A549 (cell line): ENCODE data around the gene ENTR1. TPM values are rescaled to one million over a fixed set of nuclear protein-coding genes. Genes with fewer than 3 reads are reported as not detected.
A peak's percentile ranks its signal among the peaks of the same experiment; 100 is the strongest.

Source experiments
- ATAC-seq, 2 experiments: fragments of 200-7000 bp in 1 of 2; fragments of >200 bp in 1 of 2; cut with Nextera tagmentation in 1 of 2; cut with Tn5 transposase in 1 of 2; 3 replicates each; pipeline versions ENCODE4 v1.8.0 to v1.9.1; 2018 to 2020; ENCODE audit warnings: mild to moderate bottlenecking in 1 of 2, moderate library complexity in 1 of 2
- CTCF ChIA-PET: fragments of 300-600 bp; sonication (Branson Sonifier 250); formaldehyde crosslinking; extraction: SDS; loops from one replicate; lab custom pipeline; 2021; ENCODE audit warnings: antibody characterized with exemption, inconsistent platforms; lab: Yijun Ruan, JAX
- POLR2A ChIA-PET: fragments of 350-600 bp; formaldehyde crosslinking; extraction: SDS; loops from one replicate; lab custom pipeline; 2021; ENCODE audit warnings: antibody characterized with exemption, inconsistent platforms; lab: Yijun Ruan, JAX
- DNase-seq, 2 experiments: peaks; one replicate each; pipeline versions ENCODE4 v3.0.0 to v3.0.0-alpha.2; 2011 to 2016; ENCODE audit warnings: low read depth in 1 of 2, low spot score in 1 of 2
- FAIRE-seq: peaks from 2 replicates; lab custom pipeline; 2011; peaks lifted over from hg19 to GRCh38; lab: Jason Lieb, UNC
- H3K27ac ChIP-seq, 2 experiments: fragments of >200 bp; sonication (Bioruptor Twin); formaldehyde crosslinking; 3 replicates each; pipeline ENCODE4 v1.5.1; 2016 to 2017
- H3K4me1 ChIP-seq: fragments of >200 bp; sonication (Bioruptor Twin); formaldehyde crosslinking; 3 replicates; pipeline ENCODE4 v1.6.1; 2016
- H3K4me2 ChIP-seq: fragments of >200 bp; sonication (Bioruptor Twin); formaldehyde crosslinking; 3 replicates; pipeline ENCODE4 v1.6.1; 2016
- H3K4me3 ChIP-seq: fragments of >200 bp; sonication (Bioruptor Twin); formaldehyde crosslinking; 3 replicates; pipeline ENCODE4 v1.5.1; 2016
- H3K9me3 ChIP-seq: fragments of >200 bp; sonication (Bioruptor Twin); formaldehyde crosslinking; 3 replicates; pipeline ENCODE4 v1.6.1; 2016
- EP300 ChIP-seq, 2 experiments: fragments of >200 bp; sonication (Bioruptor Twin); formaldehyde crosslinking; IDR thresholded peaks; 2 replicates in 1 of 2; 3 replicates in 1 of 2; pipeline ENCODE4 v1.6.1; 2016 to 2017
- ESRRA ChIP-seq: fragments of 150-350 bp; IDR thresholded peaks from 2 replicates; pipeline ENCODE4 v1.6.1; 2014; ENCODE audit warnings: mild to moderate bottlenecking, low read length, borderline replicate concordance
- FOXS1 ChIP-seq: fragments of 250-450 bp; sonication (Bioruptor Pico); IDR thresholded peaks from 2 replicates; pipeline ENCODE4 v1.5.0; 2020; ENCODE audit warnings: mild to moderate bottlenecking, moderate library complexity
- HDAC2 ChIP-seq: fragments of 200-600 bp; sonication (generic); IDR thresholded peaks from 2 replicates; pipeline ENCODE4 v1.6.1; 2016
- HEYL ChIP-seq: fragments of 250-450 bp; sonication (Bioruptor Pico); IDR thresholded peaks from 2 replicates; pipeline ENCODE4 v1.8.0; 2021; ENCODE audit warnings: mild to moderate bottlenecking, moderate library complexity
- HOXA7 ChIP-seq: fragments of 250-450 bp; sonication (Bioruptor Pico); IDR thresholded peaks from 2 replicates; pipeline ENCODE4 v1.5.0; 2020; ENCODE audit warnings: mild to moderate bottlenecking, moderate library complexity
- JUNB ChIP-seq: fragments of >200 bp; sonication (Bioruptor Twin); formaldehyde crosslinking; IDR thresholded peaks from 2 replicates; pipeline ENCODE4 v1.6.1; 2016
- KDM5A ChIP-seq: fragments of 200-600 bp; sonication (generic); IDR thresholded peaks from 2 replicates; pipeline ENCODE4 v1.6.1; 2016; ENCODE audit warnings: antibody characterized with exemption, mild to moderate bottlenecking
- MAFK ChIP-seq: fragments of 450-650 bp; IDR thresholded peaks from 2 replicates; pipeline ENCODE4 v1.6.1; 2014; ENCODE audit not compliant: partially characterized antibody
- NPAS2 ChIP-seq: fragments of 250-450 bp; sonication (Bioruptor Pico); IDR thresholded peaks from 2 replicates; pipeline ENCODE4 v1.8.0; 2022; ENCODE audit warnings: mild to moderate bottlenecking, moderate library complexity, borderline replicate concordance
- NR3C1 ChIP-seq: fragments of >200 bp; sonication (Bioruptor Twin); formaldehyde crosslinking; IDR thresholded peaks from 3 replicates; pipeline ENCODE4 v1.6.1; 2017
- PHF8 ChIP-seq: fragments of 200-600 bp; sonication (generic); IDR thresholded peaks from 2 replicates; pipeline ENCODE4 v1.6.1; 2016; ENCODE audit warnings: low read depth, mild to moderate bottlenecking, antibody characterized with exemption, moderate library complexity, borderline replicate concordance
- POLR2AphosphoS2 ChIP-seq: conservative IDR thresholded peaks from 2 replicates; pipeline ENCODE4 v1.6.1; 2012; ENCODE audit warnings: low read length, improper control_type of control experiment, inconsistent platforms
- RAD21 ChIP-seq, 2 experiments: fragments of >200 bp in 1 of 2; sonication (Bioruptor Twin) in 1 of 2; formaldehyde crosslinking in 1 of 2; IDR thresholded peaks in 1 of 2; conservative IDR thresholded peaks in 1 of 2; 2 replicates in 1 of 2; 3 replicates in 1 of 2; pipeline ENCODE4 v1.6.1; 2012 to 2018; ENCODE audit warnings: inconsistent platforms in 1 of 2
- RARB ChIP-seq: fragments of 250-450 bp; sonication (Bioruptor Pico); IDR thresholded peaks from 2 replicates; pipeline ENCODE4 v1.8.0; 2021; ENCODE audit warnings: mild to moderate bottlenecking, moderate library complexity
- REST ChIP-seq: fragments of 200-600 bp; sonication (generic); IDR thresholded peaks from 2 replicates; pipeline ENCODE4 v1.6.1; 2016; ENCODE audit warnings: antibody characterized with exemption, mild to moderate bottlenecking, moderate library complexity
- RNF2 ChIP-seq: fragments of 200-600 bp; sonication (generic); IDR thresholded peaks from 2 replicates; pipeline ENCODE4 v1.6.1; 2016; ENCODE audit warnings: low read depth, mild to moderate bottlenecking, antibody characterized with exemption, moderate library complexity, borderline replicate concordance
- TP53 ChIP-seq: fragments of 250-450 bp; sonication (Bioruptor Pico); IDR thresholded peaks from 2 replicates; pipeline ENCODE4 v1.5.0; 2021; ENCODE audit warnings: mild to moderate bottlenecking, moderate library complexity
- ZFP36 ChIP-seq: fragments of 450-650 bp; IDR thresholded peaks from 2 replicates; pipeline ENCODE4 v1.6.1; 2014; ENCODE audit warnings: borderline replicate concordance; ENCODE audit not compliant: partially characterized antibody
- ZSCAN20 ChIP-seq: fragments of 250-450 bp; sonication (Bioruptor Pico); IDR thresholded peaks from 2 replicates; pipeline ENCODE4 v1.8.0; 2022; ENCODE audit warnings: mild to moderate bottlenecking, moderate library complexity
- WGBS: methylation state at CpG from one replicate; pipeline ENCODE4 v1.1.6; 2017; ENCODE audit errors: missing lambda C conversion rate; 5-methylcytosine and 5-hydroxymethylcytosine counted together
- polyA plus RNA-seq, 4 experiments: library from polyadenylated mRNA; depleted of rRNA in 3 of 4; stranded (reverse); fragments of >200 nt; fragmentation: RNase III in 1 of 4; extraction: RNeasy Plus Mini Kit Qiagen cat#74134 plus additional on column Dnase treatment in 1 of 4; gene quantifications; 2 replicates in 3 of 4; 3 replicates in 1 of 4; pipeline ENCODE4 v1.2.3, GENCODE V29; 2011 to 2017

The ENTR1 gene
- polyA plus RNA-seq, 2 of the 4 experiments (the other 2 are of a cell fraction) = 63.8 to 75.8 TPM

DNA sequence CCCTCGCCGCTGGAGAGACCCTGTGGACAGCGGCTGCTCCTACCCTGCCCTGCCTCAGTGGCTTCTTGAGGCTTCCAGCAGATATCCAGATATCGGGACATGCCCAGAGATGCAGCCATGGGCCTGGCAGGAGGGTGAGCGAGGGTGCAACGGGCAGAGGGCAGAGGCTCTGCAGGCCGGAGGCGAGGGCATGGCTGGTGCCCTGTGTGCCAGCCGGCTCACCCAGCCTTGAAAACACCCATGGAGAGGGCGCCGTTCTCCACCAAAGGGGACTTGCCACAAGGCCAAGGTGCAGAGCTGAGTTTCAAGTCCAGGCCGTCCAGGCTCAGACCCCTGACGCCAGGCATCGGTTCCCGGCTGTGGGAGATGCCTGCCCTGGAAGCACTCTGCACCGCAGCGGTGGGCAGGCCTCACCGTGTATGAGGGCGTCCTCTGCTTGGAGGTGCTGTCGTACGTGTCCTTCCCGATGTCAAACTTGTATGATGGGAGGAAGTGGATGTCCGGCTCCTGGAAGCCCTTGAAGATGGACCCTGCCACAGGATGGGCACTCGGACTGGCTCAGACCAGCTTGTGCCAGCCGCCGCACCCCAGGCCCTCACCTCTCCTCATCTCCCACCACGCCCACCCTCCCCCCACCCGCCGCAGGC is 20.3 kb upstream of the ENTR1 start:
- POLR2A ChIA-PET = no interaction called here
- 95% methylated on average over 21 of the region's 29 CpGs for WGBS
- FAIRE-seq = no peak

DNA sequence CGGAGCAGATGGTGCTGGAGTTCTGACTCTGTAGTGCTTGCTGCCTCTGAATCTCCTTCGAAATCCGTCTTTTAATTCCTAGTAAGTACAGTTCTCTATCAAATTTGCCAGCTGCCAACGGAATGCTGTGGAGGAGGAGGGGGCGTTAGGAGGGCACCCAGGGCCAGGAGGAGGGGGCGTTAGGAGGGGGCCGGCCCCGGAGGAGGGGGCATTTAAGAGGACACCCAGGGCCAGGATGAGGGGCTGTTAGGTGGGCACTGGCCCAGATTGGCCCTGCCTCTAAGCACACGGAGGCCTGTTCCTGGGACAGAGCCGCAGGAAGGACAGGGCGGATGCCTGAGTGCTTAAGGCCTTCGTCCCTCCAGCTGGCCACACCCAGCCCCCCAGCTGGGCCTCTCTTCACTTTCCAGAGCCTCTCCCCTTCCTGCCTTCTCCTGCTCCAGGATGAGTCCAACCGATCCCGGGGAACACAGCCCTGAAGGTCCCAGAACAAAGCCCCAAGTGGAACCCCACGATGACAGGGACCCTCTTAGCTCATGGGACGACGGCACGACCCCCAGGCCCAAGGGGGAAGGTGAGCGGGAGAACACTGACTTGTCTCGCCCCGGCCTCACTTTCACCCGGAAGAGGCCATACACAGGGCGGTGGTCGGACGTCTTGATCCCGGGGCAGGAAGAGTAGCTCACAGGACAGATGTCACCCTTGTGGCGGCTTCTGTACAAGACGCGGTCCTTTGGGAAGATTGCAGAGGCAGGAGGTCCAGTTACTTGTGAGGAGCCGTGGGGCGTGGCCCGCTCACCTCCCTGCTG is 19.5 kb upstream of the ENTR1 start:
- no peak for TF ChIP-seq JUNB
- TF ChIP-seq HEYL (CRISPR knock-in tag) = no peak
- no peak for TF ChIP-seq NPAS2 (CRISPR knock-in tag)
- TF ChIP-seq HOXA7 (CRISPR knock-in tag) = no peak
- TF ChIP-seq RNF2 = no peak
- no peak for TF ChIP-seq RARB

More for the DNA sequence above, 20.3 kb upstream of the ENTR1 start:
- CTCF ChIA-PET = interaction anchor here (1.2 to 1.8 kb wide), 4 partner anchors 8 to 201 kb away, joined by 4 to 6 read pairs (median 5); no protein-coding TSS in a partner anchor
- DNase-seq = peak in 1 of 2 experiments; percentile 29
- peak in 1 of 2 experiments; percentile 18; a peak in 3 of 6 replicates for ATAC-seq
- TF ChIP-seq PHF8 (no peak), HDAC2 (no peak), ESRRA (no peak), NPAS2 (CRISPR knock-in tag) (no peak), EP300 (IDR thresholded peaks at IDR 0.05) (no peak), TP53 (CRISPR knock-in tag) (no peak), ZFP36 (no peak), FOXS1 (CRISPR knock-in tag) (no peak), REST (no peak), NR3C1 (no peak), MAFK (no peak), POLR2AphosphoS2 (no peak), RAD21 (conservative IDR thresholded peaks at IDR 0.05 in 1 of 2, IDR thresholded peaks at IDR 0.05 in 1 of 2) (no peak), KDM5A (no peak), ZSCAN20 (CRISPR knock-in tag) (no peak)
- Histone ChIP-seq H3K4me2 (no peak overlapping the region), H3K9me3 (no peaks in the 10 kb centered on the region), H3K4me3 (no peak overlapping the region), H3K4me1 (no peaks in the 10 kb centered on the region), H3K27ac (no peak overlapping the region)

More for the DNA sequence above, 19.5 kb upstream of the ENTR1 start:
- CTCF ChIA-PET = interaction anchor here (1.0 to 1.8 kb wide), 5 partner anchors 9 to 202 kb away, joined by 3 to 6 read pairs (median 4); no protein-coding TSS in a partner anchor
- Histone ChIP-seq H3K4me3 (no peak overlapping the region), H3K4me1 (no peaks in the 10 kb centered on the region), H3K4me2 (no peak overlapping the region), H3K27ac (no peak overlapping the region), H3K9me3 (no peaks in the 10 kb centered on the region)
- FAIRE-seq (no peak), DNase-seq (peak in 1 of 2 experiments; percentile 32), ATAC-seq (peak; percentile 37 to 55; a peak in 5 of 6 replicates)
- POLR2A ChIA-PET = no interaction called here
- WGBS = 84% methylated on average over 30 of the region's 32 CpGs
